ENCODE measurements around the gene CCPG1. TPM values are rescaled to one million over a fixed set of nuclear protein-coding genes. Genes with fewer than 3 reads are reported as not detected.

The CCPG1 gene
- total RNA-seq (2021) (17.1 to 17.8 TPM (median 17.2 TPM) in 3 replicates), Bru-seq, nascent RNA (percentile 67 among the genes with signal in this experiment)
- long read RNA-seq, experiment 1, full-length matches to known transcripts: 61 of 80 reads
- long read RNA-seq, experiment 1, partial matches to known transcripts: 5 of 80 reads
- long read RNA-seq, experiment 1, other reads (novel, unspliced or antisense): 14 of 80 reads
- long read RNA-seq, experiment 2, full-length matches to known transcripts: 15 of 21 reads
- long read RNA-seq, experiment 2, partial matches to known transcripts: 2 of 21 reads
- long read RNA-seq, experiment 2, other reads (novel, unspliced or antisense): 4 of 21 reads
- long read RNA-seq, experiment 3, full-length matches to known transcripts: 10 of 12 reads
- long read RNA-seq, experiment 3, partial matches to known transcripts: 0 of 12 reads
- long read RNA-seq, experiment 3, other reads (novel, unspliced or antisense): 2 of 12 reads

- Mint-ChIP-seq H3K9me3 (no peaks in the 10 kb centered on the region), H3K4me3 (peak within 1 kb of the TSS; percentile 95), H3K27ac (peak within 1 kb of the TSS; percentile 99), H3K27me3 (ENCODE audit: low read depth) (no peaks in the 10 kb centered on the region), H3K4me1 (peaks cover 9% of the 10 kb centered on the region), H3K36me3 (no peaks in the 10 kb centered on the region)
- TF ChIP-seq TEAD1 (CRISPR knock-in tag; IDR thresholded peaks at IDR 0.05) (peak; percentile 48; the same call in 1 of the 2 replicates), TCF7 (CRISPR knock-in tag; IDR thresholded peaks at IDR 0.05; ENCODE audit: low read depth) (no peak), IRF2 (CRISPR knock-in tag; IDR thresholded peaks at IDR 0.05; ENCODE audit: borderline replicate concordance, low read depth) (no peak), ZBTB21 (CRISPR knock-in tag; IDR thresholded peaks at IDR 0.05; ENCODE audit: borderline replicate concordance) (no peak), NR1H2 (CRISPR knock-in tag; IDR thresholded peaks at IDR 0.05) (no peak), HMGXB4 (CRISPR knock-in tag; IDR thresholded peaks at IDR 0.05) (peak; percentile 48; the same call in 1 of the 2 replicates), ETV6 (CRISPR knock-in tag; IDR thresholded peaks at IDR 0.05) (peak; percentile 56; the same call in 1 of the 2 replicates), SP1 (CRISPR knock-in tag; conservative IDR thresholded peaks at IDR 0.05) (0 out of 2 replicates have a peak, but pooled peaks have one; percentile 38), CTCF (IDR thresholded peaks at IDR 0.05) (peak; percentile 58), SOX15 (CRISPR knock-in tag; IDR thresholded peaks at IDR 0.05) (no peak), ZNF232 (CRISPR knock-in tag; IDR thresholded peaks at IDR 0.05) (peak; percentile 57; the same call in 1 of the 2 replicates), STAT6 (CRISPR knock-in tag; conservative IDR thresholded peaks at IDR 0.05; ENCODE audit: low read depth) (no peak), FOXK1 (CRISPR knock-in tag; IDR thresholded peaks at IDR 0.05) (peak; percentile 97), GABPB1 (CRISPR knock-in tag; IDR thresholded peaks at IDR 0.05) (0 out of 2 replicates have a peak, but pooled peaks have one; percentile 20), GTF2I (CRISPR knock-in tag; conservative IDR thresholded peaks at IDR 0.05) (0 out of 2 replicates have a peak, but pooled peaks have one; percentile 57), MAX (CRISPR knock-in tag; IDR thresholded peaks at IDR 0.05) (peak; percentile 55; the same call in 1 of the 2 replicates), E2F5 (CRISPR knock-in tag; IDR thresholded peaks at IDR 0.05) (peak; percentile 62; the same call in 1 of the 2 replicates), USF1 (CRISPR knock-in tag; IDR thresholded peaks at IDR 0.05) (0 out of 2 replicates have a peak, but pooled peaks have one; percentile 17), CREM (CRISPR knock-in tag; IDR thresholded peaks at IDR 0.05) (peak; percentile 55; the same call in 1 of the 2 replicates), ZNF263 (CRISPR knock-in tag; IDR thresholded peaks at IDR 0.05; ENCODE audit: low read depth) (no peak)
- ChIA-PET POLR2A (interaction anchor here (0.6 to 1.3 kb wide), 4 partner anchors 9 to 211 kb away, joined by 3 to 5 read pairs (median 5); partner anchors contain the start of genes PIGB, PIGBOS1 and RSL24D1), CTCF (interaction anchor here (0.5 to 3.3 kb wide), 35 partner anchors 9 to 379 kb away, joined by 3 to 38 read pairs (median 3); partner anchors contain the start of genes PIGB and PIGBOS1)
- DNase-seq (ENCODE audit: low spot score) (peak; percentile 93), ATAC-seq (peak; percentile 94)
These were observed at the start of gene CCPG1, which contains the start of gene PIERCE2 for GRCh38 chr15:55408012-55408928. Gene CCPG1 (minus strand): TSS chr15:55408359. CDS start chr15:55389424, 18,935 bp downstream. Gene PIERCE2 (plus strand): TSS chr15:55408495. CDS start chr15:55408769, 274 bp downstream.
